GM21360 (cell line): ENCODE measurements around the gene APOBEC3B.
"Not testable (repeated sequence)": the region's sequence is repeated elsewhere in the genome, so short reads cannot be mapped to it uniquely, and the experiment has no call there.

Experiments used
- ATAC-seq: cut with Tn5 transposase; IDR thresholded peaks from one replicate; pipeline ENCODE4 v1.9.1; 2021; ENCODE audit warnings: mild to moderate bottlenecking, moderate library complexity; ENCODE audit not compliant: unreplicated experiment

Gene APOBEC3B

DNA sequence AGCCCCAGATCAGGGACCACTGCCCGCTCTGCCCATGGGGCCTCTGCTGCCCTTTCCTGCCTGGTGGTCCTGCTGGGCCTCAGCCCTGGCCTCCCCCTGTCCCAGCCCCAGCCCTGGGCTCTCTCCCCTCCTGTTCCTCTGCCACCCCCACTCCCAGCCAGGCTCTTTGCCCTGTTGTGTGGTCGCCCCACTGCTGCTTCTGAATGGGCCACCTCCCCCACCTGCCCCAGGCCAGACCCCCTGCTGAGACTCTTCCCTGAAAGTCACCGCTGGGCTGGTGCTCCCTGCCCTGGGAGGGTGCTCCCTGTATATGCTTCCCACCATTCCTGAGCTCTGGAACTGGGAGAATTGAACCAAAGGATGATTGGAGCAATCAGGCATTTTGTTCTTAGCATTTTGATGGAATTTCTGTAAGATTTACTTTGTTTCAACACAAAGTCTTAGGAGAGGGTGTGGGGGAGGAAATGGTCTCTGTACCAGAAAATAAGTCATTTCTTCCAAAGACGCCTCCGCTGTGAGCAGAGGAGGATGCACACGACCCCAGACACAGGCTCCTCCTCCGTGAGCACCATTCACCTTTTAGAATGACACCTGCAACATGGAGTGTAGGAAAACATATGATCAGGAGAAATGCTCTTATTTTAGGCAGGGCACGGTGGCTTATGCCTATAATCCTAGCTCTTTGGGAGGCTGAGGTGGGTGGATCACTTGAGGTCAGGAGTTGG is 5.2 kb downstream of the APOBEC3B start:
- no peak for ATAC-seq

DNA sequence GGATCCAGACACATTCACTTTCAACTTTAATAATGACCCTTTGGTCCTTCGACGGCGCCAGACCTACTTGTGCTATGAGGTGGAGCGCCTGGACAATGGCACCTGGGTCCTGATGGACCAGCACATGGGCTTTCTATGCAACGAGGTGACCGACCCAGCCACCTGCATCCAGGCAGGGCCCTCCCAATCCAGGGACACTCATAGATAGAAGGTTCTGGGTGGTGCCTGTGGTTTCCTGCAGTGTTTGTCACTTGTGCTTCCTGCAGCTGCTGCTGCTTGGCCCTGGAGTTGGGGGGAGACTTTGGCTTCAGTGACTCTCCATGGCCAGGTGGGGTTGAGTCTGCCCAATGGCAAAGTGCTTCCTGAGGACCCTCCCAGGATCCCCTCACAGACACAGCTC is 7.3 kb downstream of the APOBEC3B start:
- no peak for ATAC-seq

DNA sequence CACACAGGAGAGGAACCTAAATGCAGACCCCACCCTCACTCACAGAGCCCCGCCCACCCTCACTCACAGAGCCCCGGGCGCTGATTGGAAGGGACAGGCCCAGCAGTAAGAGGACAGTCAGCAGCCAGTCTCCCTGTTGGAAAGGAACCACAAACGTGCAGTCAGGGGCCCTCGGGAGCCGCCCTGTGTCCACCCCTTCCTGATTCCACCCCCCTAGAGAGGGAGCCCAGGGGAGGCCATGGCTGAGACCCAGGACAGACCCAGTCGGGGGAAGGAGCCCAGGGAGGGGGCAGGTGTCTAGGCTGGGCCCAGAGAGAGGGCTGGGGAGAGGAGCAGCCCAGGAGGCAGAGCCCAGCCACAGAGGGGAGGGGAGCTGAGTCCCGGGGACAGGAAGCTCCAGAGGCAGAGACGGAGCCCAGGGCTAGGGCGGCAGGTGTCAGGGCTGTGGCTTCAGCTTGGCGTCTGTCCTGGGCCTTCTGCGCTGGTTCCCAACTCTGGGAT is 10.8 kb downstream of the APOBEC3B start:
- ATAC-seq, result not testable (repeated sequence)

DNA sequence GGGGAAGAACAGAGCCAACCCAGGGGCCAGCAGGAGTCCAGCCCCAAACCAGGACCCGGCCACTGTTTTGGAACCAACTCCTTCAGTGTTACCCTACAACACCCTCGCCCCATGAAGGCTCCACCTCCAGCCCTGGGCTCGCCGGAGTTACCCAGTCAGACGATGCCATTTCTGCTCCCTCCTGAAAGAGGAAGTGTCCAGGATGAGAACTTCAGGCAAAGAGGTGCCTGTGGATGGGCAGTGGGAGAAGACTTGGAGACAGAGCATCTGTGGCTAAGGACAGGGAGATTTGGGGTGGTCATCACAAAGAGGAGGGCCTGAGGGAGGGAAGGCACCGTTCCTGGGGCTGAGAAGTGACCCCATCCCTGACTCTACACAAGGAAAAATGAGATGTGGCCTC is 14.0 kb downstream of the APOBEC3B start:
- no peak for ATAC-seq

DNA sequence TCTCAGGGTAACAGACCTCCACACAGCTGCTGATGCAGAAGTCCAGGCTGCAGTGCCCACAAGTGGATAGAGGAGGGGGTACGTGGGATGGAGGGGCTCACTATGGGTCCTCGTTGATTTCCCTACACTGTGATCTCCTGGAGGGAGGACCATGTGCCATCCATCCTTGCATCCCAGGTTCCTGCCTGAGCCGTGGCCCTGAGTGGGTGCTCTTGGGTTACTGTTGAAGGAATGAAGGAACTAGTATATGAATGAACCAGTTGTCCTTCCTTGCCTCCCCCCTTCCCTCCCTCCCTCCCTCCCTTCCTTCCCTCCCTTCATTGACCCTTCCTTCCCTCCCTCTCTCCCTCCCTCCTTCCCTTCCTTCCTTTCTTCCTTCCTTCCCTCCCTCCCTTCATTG is 15.4 kb downstream of the APOBEC3B start:
- no peak for ATAC-seq

DNA sequence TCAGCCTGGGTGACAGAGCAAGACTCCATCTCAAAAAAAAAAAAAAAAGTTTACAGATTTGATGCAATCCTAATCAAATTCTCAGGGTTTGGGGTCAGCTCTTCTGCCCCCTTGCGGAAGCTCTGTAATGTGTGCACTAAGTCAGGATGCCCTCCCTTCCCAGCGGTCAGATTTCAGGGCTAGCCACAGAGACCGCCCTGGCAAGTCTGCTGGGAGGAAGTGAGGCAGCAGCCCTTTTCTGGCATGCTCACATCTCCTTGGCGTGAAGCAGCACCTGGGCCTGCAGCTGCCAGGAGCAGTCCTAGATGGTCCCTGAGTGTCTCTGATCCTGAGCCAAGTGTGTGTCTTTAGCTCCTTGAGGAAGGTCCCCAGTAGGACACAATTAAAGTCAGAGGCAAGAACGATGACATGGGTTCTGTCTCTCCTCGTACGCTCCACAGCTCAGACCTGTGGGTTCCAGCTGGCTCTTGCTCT is 21.1 kb downstream of the APOBEC3B start:
- no peak for ATAC-seq

DNA sequence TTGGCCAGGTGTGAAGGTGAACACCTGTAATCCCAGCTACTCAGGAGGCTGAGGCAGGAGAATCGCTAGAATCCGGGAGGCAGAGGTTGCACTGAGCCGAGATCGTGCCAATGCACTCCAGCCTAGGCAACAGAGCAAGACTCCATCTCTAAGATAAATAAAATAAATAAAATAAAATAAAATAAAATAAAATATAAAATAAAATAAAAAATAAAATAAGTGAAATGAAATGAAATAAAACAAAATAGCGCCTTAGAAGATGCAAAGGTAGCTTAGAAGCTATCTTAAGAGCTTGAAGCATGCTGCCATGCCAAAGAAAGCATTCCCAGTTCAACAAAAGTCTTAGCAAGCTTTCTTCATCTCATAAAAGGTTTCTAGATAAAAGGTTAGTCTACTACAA is 25.0 kb downstream of the APOBEC3B start:
- no peak for ATAC-seq

DNA sequence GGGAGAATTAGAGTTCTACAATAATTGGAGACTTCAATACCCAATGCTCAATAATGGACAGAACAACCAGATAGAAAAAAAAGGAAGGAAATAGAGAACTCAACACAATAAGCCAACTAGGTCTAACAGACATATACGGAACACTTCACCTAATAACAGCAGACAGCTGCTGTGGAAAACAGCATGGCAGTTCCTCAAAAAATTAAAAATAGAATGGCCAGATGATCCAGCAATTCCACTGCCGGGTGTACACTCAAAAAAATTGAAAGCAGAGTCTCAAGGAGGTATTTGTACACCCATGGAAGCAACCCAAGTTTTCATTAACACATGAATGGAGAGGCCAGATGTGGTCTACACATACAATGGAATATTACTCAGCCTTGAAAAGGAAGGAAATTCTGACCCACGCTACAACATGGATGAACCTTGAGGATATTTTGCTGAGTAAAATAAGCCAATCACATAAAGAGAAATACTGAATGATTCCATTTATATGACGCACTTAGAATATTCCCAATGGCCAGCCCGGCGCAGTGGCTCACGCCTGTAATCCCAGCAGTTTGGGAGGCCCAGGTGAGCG is 26.2 kb downstream of the APOBEC3B start:
- ATAC-seq, result not testable (repeated sequence)

DNA sequence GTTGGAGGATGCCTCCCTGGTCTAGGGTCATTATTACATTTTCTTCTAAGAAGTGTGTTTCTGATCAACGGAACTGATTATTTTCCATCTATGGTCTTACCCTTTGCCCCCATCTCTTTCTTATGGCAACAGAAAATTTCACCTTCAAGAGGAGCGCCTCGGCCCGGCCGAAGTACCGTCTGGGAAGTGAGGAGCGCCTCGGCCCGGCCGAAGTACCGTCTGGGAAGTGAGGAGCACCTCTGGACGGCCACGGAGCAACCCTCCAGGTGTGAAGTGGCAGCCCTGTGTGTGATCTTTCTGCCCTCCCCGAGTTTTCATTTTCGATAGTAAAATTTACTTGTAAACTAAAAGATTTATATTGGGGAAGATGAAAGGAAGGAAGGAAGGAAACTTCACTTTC is 28.8 kb downstream of the APOBEC3B start:
- no peak for ATAC-seq

DNA sequence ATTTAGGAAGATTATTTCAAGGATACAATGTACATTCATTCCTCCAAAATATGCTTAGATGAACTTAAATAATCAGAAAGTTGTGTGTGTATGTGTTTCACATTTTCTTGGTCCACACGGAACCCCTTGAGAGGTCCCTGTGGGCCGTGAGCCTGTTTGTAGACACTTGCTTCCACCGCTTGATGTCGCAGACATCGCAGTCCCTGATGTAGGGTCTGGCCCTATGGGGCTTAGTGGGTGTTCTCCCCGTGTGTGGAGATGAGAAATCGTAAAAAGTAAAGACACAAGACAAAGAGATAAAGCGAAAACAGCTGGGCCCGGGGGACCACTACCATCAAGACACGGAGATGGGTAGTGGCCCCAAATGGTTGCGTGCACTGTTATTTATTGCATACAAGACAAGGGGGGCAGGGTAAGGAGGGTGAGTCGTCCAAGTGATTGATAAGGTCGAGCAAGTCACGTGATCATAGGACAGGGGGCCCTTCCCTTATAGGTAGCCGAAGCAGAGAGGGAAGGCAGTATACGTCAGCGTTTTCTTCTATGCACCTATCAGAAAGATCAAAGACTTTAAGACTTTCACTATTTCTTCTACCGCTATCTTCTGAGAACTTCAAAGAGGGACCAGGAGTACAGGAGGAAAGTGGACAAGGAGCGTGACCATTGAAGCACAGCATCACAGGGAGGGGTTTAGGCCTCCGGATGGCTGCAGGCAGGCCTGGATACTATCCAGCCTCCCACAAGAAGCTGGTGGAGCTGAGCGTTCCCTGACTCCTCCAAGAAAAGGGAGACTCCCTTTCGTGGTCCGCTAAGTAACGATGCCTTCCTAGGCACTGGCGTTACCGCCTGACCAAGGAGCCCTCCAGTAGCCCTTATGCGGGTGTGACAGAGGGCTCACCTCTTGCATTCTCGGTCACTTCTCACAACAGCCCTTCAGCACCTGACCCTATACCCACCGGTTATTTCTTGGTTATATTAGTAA is 30.7 kb downstream of the APOBEC3B start:
- ATAC-seq, result no peak

DNA sequence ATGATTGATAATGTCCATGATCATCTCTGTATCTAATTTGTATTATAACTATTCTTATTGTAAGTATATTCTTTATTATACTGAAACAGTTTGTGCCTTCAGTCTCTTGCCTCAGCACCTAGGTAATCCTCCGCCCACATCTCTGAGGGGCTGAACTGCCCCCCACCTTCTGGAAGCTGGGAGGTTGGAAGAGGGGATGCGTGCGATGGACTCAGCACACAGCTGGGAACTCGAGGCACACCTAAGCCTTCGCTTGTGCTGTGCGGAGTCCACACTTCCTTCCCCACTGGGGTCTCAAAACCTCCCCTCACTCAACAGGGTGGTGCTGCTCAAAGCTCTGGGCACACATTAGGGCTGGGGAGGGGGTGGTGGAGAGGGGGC is 31.4 kb downstream of the APOBEC3B start:
- ATAC-seq, result peak; percentile 25

DNA sequence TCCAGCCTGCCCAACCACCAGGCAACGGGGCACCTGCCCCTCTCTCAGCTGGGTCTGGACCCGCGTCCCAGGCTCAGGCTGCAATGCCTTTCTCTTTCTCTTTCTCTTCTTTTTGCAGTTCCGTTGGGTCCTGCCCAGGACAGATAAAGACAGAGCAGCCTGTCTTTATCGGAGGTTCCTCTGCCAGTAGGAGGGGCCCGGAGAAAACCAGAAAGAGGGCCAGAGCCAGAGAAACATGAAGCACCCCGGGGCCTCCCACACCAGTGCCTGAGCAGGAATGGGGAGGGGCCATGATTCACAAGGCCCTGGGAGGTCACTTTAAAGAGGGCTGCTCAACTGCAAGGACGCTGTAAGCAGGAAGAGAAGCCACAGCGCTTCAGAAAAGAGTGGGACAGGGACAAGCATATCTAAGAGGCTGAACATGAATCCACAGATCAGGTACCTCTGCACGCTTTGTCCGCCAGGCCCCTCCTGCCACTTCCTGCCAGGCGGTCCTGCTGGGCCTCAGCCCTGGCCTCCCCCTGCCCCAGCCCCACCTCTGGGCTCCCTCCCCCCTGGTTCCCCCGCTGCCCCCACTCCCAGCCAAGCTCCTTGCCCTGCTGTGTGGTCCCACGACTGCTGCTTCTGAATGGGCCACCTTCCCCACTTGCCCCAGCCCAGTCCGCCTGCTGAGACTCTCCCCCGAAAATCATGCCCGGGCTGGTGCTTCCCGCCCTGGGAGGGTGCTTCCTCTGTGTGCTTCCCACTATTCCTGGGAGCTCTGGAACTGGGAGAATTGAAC is 32.0 kb downstream of the APOBEC3B start, which contains the start of gene APOBEC3C:
Gene APOBEC3C, plus strand, starts transcription at position 316 of the 781 bp plus-strand sequence. Its CDS starts 106 bp downstream, at position 422.
- peak; percentile 63 for ATAC-seq

DNA sequence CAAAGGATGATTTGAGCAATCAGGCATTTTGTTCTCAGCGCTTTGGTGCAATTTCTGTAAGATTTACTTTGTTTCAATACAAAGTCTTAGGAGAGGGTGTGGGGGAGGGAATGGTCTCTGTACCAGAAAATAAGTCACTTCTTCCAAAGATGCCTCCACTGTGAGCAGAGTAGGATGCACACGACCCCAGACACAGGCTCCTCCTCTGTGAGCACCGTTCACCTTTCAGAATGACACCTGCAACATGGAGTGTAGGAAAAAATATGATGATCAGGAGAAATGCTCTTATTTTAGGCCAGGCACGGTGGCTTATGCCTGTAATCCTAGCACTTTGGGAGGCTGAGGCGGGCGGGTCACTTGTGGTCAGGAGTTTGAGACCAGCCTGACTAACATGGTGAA is 32.6 kb downstream of the APOBEC3B start:
- ATAC-seq, result not testable (repeated sequence)

DNA sequence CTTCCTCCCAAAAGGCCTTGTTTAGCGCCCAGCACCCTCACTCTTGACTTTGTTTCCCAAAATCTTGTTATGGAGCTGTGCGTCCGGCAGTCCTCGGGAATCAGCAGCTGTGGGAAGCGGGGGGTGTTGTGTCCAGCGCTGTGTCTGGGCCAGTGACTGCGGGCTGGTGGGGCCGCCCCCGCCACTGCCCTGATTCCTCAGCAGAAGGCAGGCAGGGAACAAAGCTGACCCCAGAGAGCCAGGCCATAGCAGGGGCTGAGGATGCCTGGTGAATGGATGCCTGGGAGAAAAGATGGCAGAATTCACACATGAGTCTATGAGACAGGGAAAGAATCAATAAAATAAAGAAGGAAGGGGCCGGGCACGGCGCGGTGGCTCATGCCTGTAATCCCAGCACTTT is 34.4 kb downstream of the APOBEC3B start:
- ATAC-seq, result no peak

DNA sequence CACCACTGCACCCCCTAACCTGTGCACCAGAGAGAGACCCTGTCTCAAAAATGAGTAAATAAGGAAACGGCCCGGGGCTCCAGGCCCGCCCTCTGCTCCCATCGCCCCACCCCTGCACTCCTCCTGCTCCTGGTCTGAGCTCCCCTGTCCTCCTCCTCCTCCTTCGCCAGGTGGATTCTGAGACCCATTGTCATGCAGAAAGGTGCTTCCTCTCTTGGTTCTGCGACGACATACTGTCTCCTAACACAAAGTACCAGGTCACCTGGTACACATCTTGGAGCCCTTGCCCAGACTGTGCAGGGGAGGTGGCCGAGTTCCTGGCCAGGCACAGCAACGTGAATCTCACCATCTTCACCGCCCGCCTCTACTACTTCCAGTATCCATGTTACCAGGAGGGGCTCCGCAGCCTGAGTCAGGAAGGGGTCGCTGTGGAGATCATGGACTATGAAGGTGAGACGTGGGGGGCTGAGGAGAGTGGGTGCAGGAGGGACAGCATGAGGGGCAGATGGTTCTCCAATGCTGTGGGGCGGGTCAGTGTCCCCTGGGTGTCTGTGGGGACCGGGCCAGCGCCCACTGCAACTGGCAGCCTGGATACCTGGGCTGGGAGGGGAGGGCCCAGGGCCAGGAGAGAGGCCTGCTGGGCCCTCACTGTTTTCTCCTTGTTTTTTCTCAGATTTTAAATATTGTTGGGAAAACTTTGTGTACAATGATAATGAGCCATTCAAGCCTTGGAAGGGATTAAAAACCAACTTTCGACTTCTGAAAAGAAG is 35.6 kb downstream of the APOBEC3B start:
- ATAC-seq, result no peak

DNA sequence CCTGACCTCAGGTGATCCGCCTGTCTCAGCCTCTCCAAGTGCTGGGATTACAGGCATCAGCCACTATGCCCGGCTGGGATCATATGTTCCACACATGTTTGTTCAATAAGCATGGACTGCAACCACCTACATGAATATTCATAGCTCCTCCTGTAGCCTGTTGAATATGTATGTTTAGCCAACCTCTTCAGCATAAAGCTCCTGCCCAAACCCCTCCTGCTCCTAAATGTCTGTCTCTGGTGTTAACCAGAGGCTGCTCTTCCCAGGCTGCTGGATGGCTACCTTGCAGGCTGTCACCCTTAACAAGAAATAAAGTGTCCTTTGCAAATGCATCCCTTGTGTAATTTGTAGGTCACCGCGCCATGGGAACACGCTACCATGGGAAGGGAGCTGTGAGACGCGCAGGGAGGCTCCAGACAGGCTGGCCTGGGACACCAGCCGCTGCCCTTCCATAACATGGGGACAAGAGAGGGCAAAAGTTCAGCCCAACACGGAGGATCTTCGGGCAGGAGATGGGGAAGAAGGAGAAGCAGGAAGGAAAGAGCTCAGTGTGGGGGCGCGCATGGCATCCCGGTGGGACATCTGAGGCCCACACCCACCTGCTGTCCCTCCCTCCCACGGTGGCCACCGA is 38.0 kb downstream of the APOBEC3B start:
- not testable (repeated sequence) for ATAC-seq

DNA sequence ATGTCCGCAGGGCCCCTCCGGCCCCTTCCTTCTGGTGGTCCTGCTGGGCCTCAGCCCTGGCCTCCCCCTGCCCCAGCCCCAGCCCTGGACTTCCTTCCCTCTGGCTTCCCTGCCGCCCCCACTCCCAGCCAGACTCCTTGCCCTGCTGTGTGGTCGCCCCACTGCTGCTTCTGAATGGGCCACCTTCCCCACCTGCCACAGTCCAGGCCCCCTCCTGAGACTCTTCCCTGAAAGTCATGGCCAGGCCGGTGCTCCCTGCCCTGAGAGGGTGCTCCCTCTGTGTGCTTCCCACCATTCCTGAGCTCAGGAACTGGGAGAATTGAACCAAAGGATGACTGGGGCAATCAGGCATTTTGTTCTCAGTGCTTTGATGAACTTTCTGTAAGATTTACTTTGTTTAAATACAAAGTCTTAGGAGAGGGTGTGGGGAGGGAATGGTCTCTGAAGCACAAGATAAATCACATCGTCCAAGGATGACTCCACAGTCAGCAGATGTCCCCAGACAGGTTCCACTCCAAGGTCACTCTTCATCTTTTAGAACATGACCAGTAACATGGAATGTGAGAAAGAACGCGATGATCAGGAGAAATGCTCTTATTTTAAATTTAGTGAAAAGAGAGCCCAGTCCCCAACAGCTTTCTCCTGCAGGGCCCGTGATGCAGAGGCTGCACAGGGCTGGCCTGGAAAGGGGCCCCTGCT is 39.6 kb downstream of the APOBEC3B start:
- ATAC-seq, result no peak

DNA sequence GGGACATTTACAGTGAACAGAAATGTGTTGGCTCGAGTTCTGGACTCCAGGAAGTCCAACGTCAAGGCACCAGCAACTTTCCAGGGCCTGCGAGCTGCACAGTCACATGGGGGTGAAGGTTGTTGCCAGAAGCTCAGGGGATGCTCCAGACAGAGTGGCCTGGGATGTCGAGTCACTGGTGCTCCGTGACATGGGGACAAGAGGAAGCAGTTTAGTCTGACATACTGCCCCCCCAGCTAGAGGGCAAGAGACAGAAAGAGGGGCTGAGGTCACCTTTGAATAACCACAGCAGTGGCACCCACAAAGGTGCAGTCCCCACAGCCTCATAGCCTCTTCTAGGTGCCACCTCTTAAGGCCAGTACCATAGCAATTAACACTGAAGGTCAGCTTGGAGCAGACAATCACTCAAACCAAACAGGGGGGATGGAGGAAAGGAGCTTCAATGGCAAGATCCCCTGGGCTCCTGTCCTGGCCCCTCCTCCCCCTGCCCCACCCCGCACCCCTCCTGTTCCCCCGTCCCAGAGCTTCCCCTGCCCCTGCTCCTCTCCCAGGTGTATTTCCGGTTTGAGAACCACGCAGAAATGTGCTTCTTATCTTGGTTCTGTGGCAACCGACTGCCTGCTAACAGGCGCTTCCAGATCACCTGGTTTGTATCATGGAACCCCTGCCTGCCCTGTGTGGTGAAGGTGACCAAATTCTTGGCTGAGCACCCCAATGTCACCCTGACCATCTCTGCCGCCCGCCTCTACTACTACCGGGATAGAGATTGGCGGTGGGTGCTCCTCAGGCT is 42.6 kb downstream of the APOBEC3B start:
- ATAC-seq, result no peak
